ENCODE measurements around the gene CDH23. TPM values are rescaled to one million over a fixed set of nuclear protein-coding genes. Genes with fewer than 3 reads are reported as not detected.

The CDH23 gene
- total RNA-seq, 1 experiment from 2014 or later, result 0.14 TPM

- no peak for DNase-seq (ENCODE audit: low spot score)
Measured at GRCh38 chr10:71537681-71538080, 141.0 kb downstream of the CDH23 start.

- DNase-seq (ENCODE audit: low spot score), result no peak
Measured at GRCh38 chr10:71538608-71539260, 142.0 kb downstream of the CDH23 start.

- no peak for DNase-seq (ENCODE audit: low spot score)
Measured at GRCh38 chr10:71539442-71540118, 142.9 kb downstream of the CDH23 start.

- no peak for DNase-seq (ENCODE audit: low spot score)
Measured at GRCh38 chr10:71542478-71542877, 145.8 kb downstream of the CDH23 start.

GRCh38 chr10:71543608-71544170 is 147.0 kb downstream of the CDH23 start:
- DNase-seq (ENCODE audit: low spot score), result no peak

GRCh38 chr10:71545001-71545400 is 148.3 kb downstream of the CDH23 start:
- DNase-seq (ENCODE audit: low spot score), result no peak

- no peak for DNase-seq (ENCODE audit: low spot score)
Measured at GRCh38 chr10:71546220-71546619, 149.5 kb downstream of the CDH23 start.

- no peak for DNase-seq (ENCODE audit: low spot score)
Measured at GRCh38 chr10:71547312-71547711, 150.6 kb downstream of the CDH23 start.

GRCh38 chr10:71547876-71548846 is 151.4 kb downstream of the CDH23 start:
- DNase-seq (ENCODE audit: low spot score), result peak; percentile 34

- no peak for DNase-seq (ENCODE audit: low spot score)
Measured at GRCh38 chr10:71549766-71550533, 153.2 kb downstream of the CDH23 start.

GRCh38 chr10:71550628-71551027 is 153.9 kb downstream of the CDH23 start:
- DNase-seq (ENCODE audit: low spot score), result no peak

- DNase-seq (ENCODE audit: low spot score), result no peak
Measured at GRCh38 chr10:71551970-71552369, 155.2 kb downstream of the CDH23 start.

- DNase-seq (ENCODE audit: low spot score), result no peak
Measured at GRCh38 chr10:71553432-71553831, 156.7 kb downstream of the CDH23 start.

GRCh38 chr10:71554671-71555070 is 158.0 kb downstream of the CDH23 start:
- no peak for DNase-seq (ENCODE audit: low spot score)

GRCh38 chr10:71555087-71555723 is 158.5 kb downstream of the CDH23 start:
- no peak for DNase-seq (ENCODE audit: low spot score)

- no peak for DNase-seq (ENCODE audit: low spot score)
Measured at GRCh38 chr10:71555724-71556119, 159.0 kb downstream of the CDH23 start.

GRCh38 chr10:71558991-71559390 is 162.3 kb downstream of the CDH23 start:
- no peak for DNase-seq (ENCODE audit: low spot score)

GRCh38 chr10:71561003-71561574 is 164.4 kb downstream of the CDH23 start:
- DNase-seq (ENCODE audit: low spot score), result no peak

GRCh38 chr10:71562181-71562580 is 165.5 kb downstream of the CDH23 start:
- DNase-seq (ENCODE audit: low spot score), result no peak

- DNase-seq (ENCODE audit: low spot score), result no peak
Measured at GRCh38 chr10:71562904-71563303, 166.2 kb downstream of the CDH23 start.

All from A172 (cell line).